Activated CD4-positive, alpha-beta T cell treated with anti-CD3 and anti-CD28 coated beads, Interleukin-2, amount 10 ng/mL, durations not matched to agents 7 days and 5 days (primary cell): ENCODE data around the gene MARK2. TPM values are rescaled to one million over a fixed set of nuclear protein-coding genes. Genes with fewer than 3 reads are reported as not detected.

ENCODE experiments used
- total RNA-seq, 2 experiments: library from RNA; stranded (reverse); gene quantifications; one replicate each; pipeline ENCODE4 v1.2.3, GENCODE V29; 2021

MARK2 gene
- total RNA-seq, 2 experiments from 2014 or later: 68.3 to 69.2 TPM

Other genes starting within 250 kb of the MARK2 start
- gene PLAAT3, start 224.7 kb upstream of the MARK2 start, total RNA-seq: 1 to 10 TPM; 1.3 to 1.9 TPM
- 10 to 100 TPM; 35.8 to 37.3 TPM for gene ATL3, start 167.7 kb upstream of the MARK2 start, total RNA-seq
- 10 to 100 TPM; 65.9 to 72.7 TPM for gene RTN3, start 157.6 kb upstream of the MARK2 start, total RNA-seq
- gene ZFTA, start 70.3 kb upstream of the MARK2 start, total RNA-seq: 1 to 10 TPM; 1.1 TPM
- 10 to 100 TPM; 38.4 to 40.7 TPM for gene SPINDOC, start 25.7 kb upstream of the MARK2 start, total RNA-seq
- gene RCOR2, start 78.1 kb downstream of the MARK2 start, total RNA-seq: under 1 TPM; 0.12 to 0.40 TPM
- 10 to 100 TPM; 30.4 to 33.6 TPM for gene NAA40, start 99.9 kb downstream of the MARK2 start, total RNA-seq
- gene COX8A, start 135.5 kb downstream of the MARK2 start, total RNA-seq: 100 to 1,000 TPM; 451 to 462 TPM
- 100 to 1,000 TPM in 1 of 2 experiments, 10 to 100 TPM in 1; 94.8 to 102 TPM for gene OTUB1, start 147.3 kb downstream of the MARK2 start, total RNA-seq
- not detected for gene FLRT1, start 196.8 kb downstream of the MARK2 start, total RNA-seq